Loucy (cell line): ENCODE results near the gene TMEM134.
A peak's percentile ranks its signal among the peaks of the same experiment; 100 is the strongest.
"Not testable (repeated sequence)": the region's sequence is repeated elsewhere in the genome, so short reads cannot be mapped to it uniquely, and the experiment has no call there.

Source experiments
- H2AFZ ChIP-seq: fragments of 200-600 bp; sonication (generic); 2 replicates; pipeline ENCODE4 v1.6.0; 2016; ENCODE audit warnings: antibody characterized with exemption, mild to moderate bottlenecking, low read length, moderate library complexity
- H3F3A ChIP-seq: fragments of 200-600 bp; 2 replicates; pipeline ENCODE4 v1.6.0; 2016; ENCODE audit warnings: antibody characterized with exemption, low read depth, mild to moderate bottlenecking
- H3K27me3 ChIP-seq: fragments of 200-600 bp; sonication (generic); 2 replicates; pipeline ENCODE4 v1.6.1; 2014; ENCODE audit warnings: low read length, mild to moderate bottlenecking; ENCODE audit not compliant: insufficient read depth, poor library complexity, severe bottlenecking
- H3K36me3 ChIP-seq: fragments of 200-600 bp; sonication (generic); 2 replicates; pipeline ENCODE4 v1.6.1; 2016; ENCODE audit warnings: low read length; ENCODE audit not compliant: insufficient read depth
- H3K4me1 ChIP-seq: fragments of 200-600 bp; sonication (generic); 2 replicates; pipeline ENCODE4 v1.5.1; 2014; ENCODE audit warnings: low read length, mild to moderate bottlenecking; ENCODE audit not compliant: insufficient read depth, poor library complexity, severe bottlenecking
- H3K4me2 ChIP-seq: fragments of 200-600 bp; sonication (generic); 2 replicates; pipeline ENCODE4 v1.6.0; 2014; ENCODE audit warnings: antibody characterized with exemption, low read length, low read depth, mild to moderate bottlenecking; ENCODE audit not compliant: poor library complexity, severe bottlenecking
- H3K4me3 ChIP-seq: fragments of 200-600 bp; sonication (generic); 2 replicates; pipeline ENCODE4 v1.5.1; 2014; ENCODE audit warnings: low read length, mild to moderate bottlenecking, mixed read lengths; ENCODE audit not compliant: poor library complexity, severe bottlenecking
- H3K79me2 ChIP-seq: fragments of 200-600 bp; sonication (generic); 2 replicates; pipeline ENCODE4 v1.6.1; 2014; ENCODE audit warnings: low read length; ENCODE audit not compliant: insufficient read depth
- H3K9ac ChIP-seq: fragments of 200-600 bp; sonication (generic); 2 replicates; pipeline ENCODE4 v1.6.0; 2014; ENCODE audit warnings: mild to moderate bottlenecking, low read depth, low read length, moderate library complexity; ENCODE audit not compliant: poor library complexity, severe bottlenecking
- H3K9me2 ChIP-seq: fragments of 200-600 bp; sonication (generic); replicated peaks from 2 replicates; pipeline ENCODE4 v1.6.1; 2016; ENCODE audit warnings: low read depth, low read length, mixed read lengths
- H3K9me3 ChIP-seq: fragments of 200-600 bp; sonication (generic); 2 replicates; pipeline ENCODE4 v1.6.1; 2014; ENCODE audit warnings: mild to moderate bottlenecking, antibody characterized with exemption, low read length, low read depth; ENCODE audit not compliant: insufficient read depth
- H4K20me1 ChIP-seq: fragments of 200-600 bp; sonication (generic); 2 replicates; pipeline ENCODE4 v1.6.0; 2014; ENCODE audit warnings: antibody characterized with exemption, low read length, mild to moderate bottlenecking; ENCODE audit not compliant: insufficient read depth, poor library complexity, severe bottlenecking
- EZH2phosphoT487 ChIP-seq: fragments of 200-600 bp; IDR thresholded peaks from 2 replicates; pipeline ENCODE4 v1.6.1; 2018; ENCODE audit warnings: antibody characterized with exemption, mild to moderate bottlenecking, moderate library complexity, borderline replicate concordance
- TF ChIP-seq, protein P1 (sequence below): fragments of 200-600 bp; sonication (generic); conservative IDR thresholded peaks from 2 replicates; pipeline ENCODE4 v1.5.1; 2014; ENCODE audit warnings: mild to moderate bottlenecking, antibody characterized with exemption, low read length

Gene TMEM134

GRCh38 chr11:67476692-67477091, 7.6 kb upstream of the TMEM134 start:
- H2AFZ ChIP-seq, H3K4me2 ChIP-seq, H3K4me3 ChIP-seq: not testable (repeated sequence)

DNA sequence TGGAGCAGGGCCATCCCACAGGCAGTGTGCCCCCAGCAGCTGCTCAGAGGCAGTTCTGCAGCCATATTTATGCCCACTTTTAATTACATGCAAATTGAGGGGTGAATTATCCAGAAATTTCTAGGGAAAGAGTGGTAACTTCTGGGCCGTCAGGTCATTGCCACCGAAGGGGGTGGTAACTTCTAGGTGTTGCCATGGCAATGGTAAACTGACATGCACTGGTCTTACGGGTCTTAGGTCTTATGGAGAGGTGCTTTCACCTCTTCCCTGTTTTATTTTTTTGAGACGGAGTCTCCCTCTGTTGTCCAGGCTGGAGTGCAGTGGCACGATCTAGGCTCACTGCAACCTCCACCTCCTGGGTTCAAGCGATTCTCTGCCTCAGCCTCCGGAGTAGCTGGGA, 3.8 kb upstream of the TMEM134 start:
- H3K4me3 ChIP-seq: no peak overlapping the region
- H3F3A ChIP-seq: no peaks in the 10 kb centered on the region
- H3K9me2 ChIP-seq: no peaks in the 10 kb centered on the region
- no peaks in the 10 kb centered on the region for H3K9me3 ChIP-seq
- no peak overlapping the region for H3K9ac ChIP-seq
- no peaks in the 10 kb centered on the region for H4K20me1 ChIP-seq
- H3K4me1 ChIP-seq: peaks cover 15% of the 10 kb centered on the region
- no peak for TF ChIP-seq EZH2phosphoT487
- TF ChIP-seq, protein P1, sequence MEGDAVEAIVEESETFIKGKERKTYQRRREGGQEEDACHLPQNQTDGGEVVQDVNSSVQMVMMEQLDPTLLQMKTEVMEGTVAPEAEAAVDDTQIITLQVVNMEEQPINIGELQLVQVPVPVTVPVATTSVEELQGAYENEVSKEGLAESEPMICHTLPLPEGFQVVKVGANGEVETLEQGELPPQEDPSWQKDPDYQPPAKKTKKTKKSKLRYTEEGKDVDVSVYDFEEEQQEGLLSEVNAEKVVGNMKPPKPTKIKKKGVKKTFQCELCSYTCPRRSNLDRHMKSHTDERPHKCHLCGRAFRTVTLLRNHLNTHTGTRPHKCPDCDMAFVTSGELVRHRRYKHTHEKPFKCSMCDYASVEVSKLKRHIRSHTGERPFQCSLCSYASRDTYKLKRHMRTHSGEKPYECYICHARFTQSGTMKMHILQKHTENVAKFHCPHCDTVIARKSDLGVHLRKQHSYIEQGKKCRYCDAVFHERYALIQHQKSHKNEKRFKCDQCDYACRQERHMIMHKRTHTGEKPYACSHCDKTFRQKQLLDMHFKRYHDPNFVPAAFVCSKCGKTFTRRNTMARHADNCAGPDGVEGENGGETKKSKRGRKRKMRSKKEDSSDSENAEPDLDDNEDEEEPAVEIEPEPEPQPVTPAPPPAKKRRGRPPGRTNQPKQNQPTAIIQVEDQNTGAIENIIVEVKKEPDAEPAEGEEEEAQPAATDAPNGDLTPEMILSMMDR: no peak
- H3K27me3 ChIP-seq: no peaks in the 10 kb centered on the region
- no peak overlapping the region for H2AFZ ChIP-seq
- H3K79me2 ChIP-seq: peaks cover 11% of the 10 kb centered on the region; the same call in 1 of the 2 replicates
- H3K36me3 ChIP-seq: no peaks in the 10 kb centered on the region
- H3K4me2 ChIP-seq: no peak overlapping the region

More at GRCh38 chr11:67476692-67477091, 7.6 kb upstream of the TMEM134 start:
- H3F3A ChIP-seq, H3K9me3 ChIP-seq, H3K9me2 ChIP-seq, H4K20me1 ChIP-seq, H3K79me2 ChIP-seq, H3K27me3 ChIP-seq, H3K9ac ChIP-seq, H3K4me1 ChIP-seq, H3K36me3 ChIP-seq: not testable (repeated sequence)

GRCh38 chr11:67470337-67471002, 1.4 kb upstream of the TMEM134 start:
- H3K27me3 ChIP-seq: no peaks in the 10 kb centered on the region
- H3K4me2 ChIP-seq: no peak overlapping the region
- no peaks in the 10 kb centered on the region for H4K20me1 ChIP-seq
- peaks cover 4% of the 10 kb centered on the region; the same call in 1 of the 2 replicates for H3F3A ChIP-seq
- no peak overlapping the region for H3K9ac ChIP-seq
- TF ChIP-seq, protein P1: no peak
- no peak for TF ChIP-seq EZH2phosphoT487
- no peaks in the 10 kb centered on the region for H3K9me3 ChIP-seq
- no peak overlapping the region for H3K4me3 ChIP-seq
- H3K36me3 ChIP-seq: no peaks in the 10 kb centered on the region
- H3K79me2 ChIP-seq: peaks cover 34% of the 10 kb centered on the region; the same call in 1 of the 2 replicates
- H3K9me2 ChIP-seq: no peaks in the 10 kb centered on the region
- H3K4me1 ChIP-seq: peaks cover 37% of the 10 kb centered on the region
- H2AFZ ChIP-seq: no peak overlapping the region

DNA sequence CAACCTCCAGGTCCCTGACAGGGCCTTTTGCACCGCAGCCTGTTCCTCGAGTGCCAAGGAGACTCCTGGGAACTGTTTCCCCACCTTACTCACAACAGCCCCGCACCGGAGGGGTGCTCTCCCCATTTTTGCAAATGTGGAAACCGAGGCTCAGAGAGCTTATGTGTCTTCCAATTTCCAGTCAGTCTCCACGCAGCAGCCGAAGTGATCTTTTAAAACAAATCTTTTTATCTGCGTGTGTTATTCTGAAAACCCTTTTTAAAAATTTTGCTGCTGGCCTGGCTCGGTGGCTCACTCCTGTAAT, 409 bp upstream of the TMEM134 start:
- Histone ChIP-seq H3K9ac (peak overlapping the region; percentile 81), H3K4me2 (peak overlapping the region; percentile 94), H3K9me3 (no peaks in the 10 kb centered on the region), H4K20me1 (no peaks in the 10 kb centered on the region), H3K27me3 (no peaks in the 10 kb centered on the region), H3K36me3 (no peaks in the 10 kb centered on the region), H3F3A (peaks cover 4% of the 10 kb centered on the region; the same call in 1 of the 2 replicates), H3K4me1 (peaks cover 42% of the 10 kb centered on the region), H3K79me2 (peaks cover 41% of the 10 kb centered on the region), H2AFZ (peak overlapping the region; percentile 91), H3K9me2 (no peaks in the 10 kb centered on the region), H3K4me3 (peak overlapping the region; percentile 97)
- no peak for TF ChIP-seq EZH2phosphoT487
- TF ChIP-seq, protein P1: no peak
